Breast epithelium (tissue), 4 donors: ENCODE data around the gene NMBR. TPM values are rescaled to one million over a fixed set of nuclear protein-coding genes. Genes with fewer than 3 reads are reported as not detected.
"Not testable (repeated sequence)": the region's sequence is repeated elsewhere in the genome, so short reads cannot be mapped to it uniquely, and the experiment has no call there.

Source experiments
- DNase-seq, 2 donors: peaks; one replicate each; pipeline ENCODE4 v3.0.0-alpha.2; 2019; ENCODE audit warnings: low spot score in 2 of 2
- H3K27ac ChIP-seq, 2 donors: fragments of 200-600 bp; sonication (generic) in 1 of 2; one replicate each; pipeline ENCODE4 v1.5.1; 2016 to 2019; ENCODE audit warnings: mild to moderate bottlenecking in 1 of 2
- H3K27me3 ChIP-seq, 2 donors: fragments of 200-600 bp; sonication (generic) in 1 of 2; one replicate each; pipeline versions ENCODE4 v1.5.1 to v1.6.0; 2017 to 2019; ENCODE audit warnings: control low read depth in 1 of 2, mild to moderate bottlenecking in 1 of 2
- H3K36me3 ChIP-seq: fragments of 200-600 bp; one replicate; pipeline ENCODE4 v1.5.1; 2019
- H3K4me1 ChIP-seq, 2 donors: fragments of 200-600 bp; sonication (generic); one replicate each; pipeline ENCODE4 v1.5.1; 2016 to 2019; ENCODE audit warnings: control low read depth in 1 of 2
- H3K4me3 ChIP-seq, 3 donors: fragments of 200-600 bp; sonication (generic); 1 replicate in 2 of 3; 2 replicates in 1 of 3; pipeline ENCODE4 v1.5.1; 2016 to 2019; ENCODE audit warnings: mild to moderate bottlenecking in 3 of 3, moderate library complexity in 2 of 3
- H3K9me3 ChIP-seq, 2 donors: fragments of 200-600 bp; sonication (generic) in 1 of 2; one replicate each; pipeline ENCODE4 v1.5.1; 2016 to 2019; ENCODE audit warnings: control low read depth in 1 of 2
- POLR2A ChIP-seq: fragments of 450-650 bp; IDR thresholded peaks from one replicate; pipeline ENCODE4 v1.6.1; 2016; ENCODE audit warnings: antibody characterized with exemption, mild to moderate bottlenecking, moderate library complexity
- POLR2AphosphoS5 ChIP-seq, 3 donors: sonication (generic); formaldehyde crosslinking; IDR thresholded peaks; one replicate each; pipeline ENCODE4 v1.6.1; 2017; ENCODE audit warnings: antibody characterized with exemption in 3 of 3
- intact Hi-C: fragments of 100-400 bp; cut with DNase I; formaldehyde crosslinking; loops from one replicate; pipeline ENCODE4 v1.15.1; 2023; ENCODE audit warnings: low total_unique reads
- total RNA-seq, 3 donors: library from RNA; depleted of rRNA; stranded (reverse); fragments of >200 nt; gene quantifications; one replicate each; pipeline ENCODE4 v1.1.0, GENCODE V29; 2016
- TF ChIP-seq, protein P1 (sequence below), 3 donors: fragments of 450-650 bp; IDR thresholded peaks; one replicate each; pipeline ENCODE4 v1.5.1; 2016 to 2017; ENCODE audit warnings: antibody characterized with exemption in 3 of 3, mild to moderate bottlenecking in 3 of 3, moderate library complexity in 3 of 3

NMBR gene
- total RNA-seq, 3 donors from 2014 or later, result 0.29 TPM; not detected in 2

GRCh38 chr6:142045380-142046278 lies 101.3 kb downstream of the NMBR start:
- H3K27me3 ChIP-seq, result no peaks in the 10 kb centered on the region
- no peak overlapping the region for H3K27ac ChIP-seq
- H3K4me3 ChIP-seq, result no peak overlapping the region
- intact Hi-C loops, result no loop called here
- H3K9me3 ChIP-seq, result peaks cover 4 to 12% of the 10 kb centered on the region in 2 donors
- TF ChIP-seq, protein P1, sequence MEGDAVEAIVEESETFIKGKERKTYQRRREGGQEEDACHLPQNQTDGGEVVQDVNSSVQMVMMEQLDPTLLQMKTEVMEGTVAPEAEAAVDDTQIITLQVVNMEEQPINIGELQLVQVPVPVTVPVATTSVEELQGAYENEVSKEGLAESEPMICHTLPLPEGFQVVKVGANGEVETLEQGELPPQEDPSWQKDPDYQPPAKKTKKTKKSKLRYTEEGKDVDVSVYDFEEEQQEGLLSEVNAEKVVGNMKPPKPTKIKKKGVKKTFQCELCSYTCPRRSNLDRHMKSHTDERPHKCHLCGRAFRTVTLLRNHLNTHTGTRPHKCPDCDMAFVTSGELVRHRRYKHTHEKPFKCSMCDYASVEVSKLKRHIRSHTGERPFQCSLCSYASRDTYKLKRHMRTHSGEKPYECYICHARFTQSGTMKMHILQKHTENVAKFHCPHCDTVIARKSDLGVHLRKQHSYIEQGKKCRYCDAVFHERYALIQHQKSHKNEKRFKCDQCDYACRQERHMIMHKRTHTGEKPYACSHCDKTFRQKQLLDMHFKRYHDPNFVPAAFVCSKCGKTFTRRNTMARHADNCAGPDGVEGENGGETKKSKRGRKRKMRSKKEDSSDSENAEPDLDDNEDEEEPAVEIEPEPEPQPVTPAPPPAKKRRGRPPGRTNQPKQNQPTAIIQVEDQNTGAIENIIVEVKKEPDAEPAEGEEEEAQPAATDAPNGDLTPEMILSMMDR (IDR thresholded peaks at IDR 0.05), result no peak
- TF ChIP-seq POLR2AphosphoS5 (IDR thresholded peaks at IDR 0.05) (no peak), POLR2A (no peak)
- no peaks in the 10 kb centered on the region for H3K4me1 ChIP-seq
- H3K36me3 ChIP-seq, result no peaks in the 10 kb centered on the region
- DNase-seq, result no peak

DNA sequence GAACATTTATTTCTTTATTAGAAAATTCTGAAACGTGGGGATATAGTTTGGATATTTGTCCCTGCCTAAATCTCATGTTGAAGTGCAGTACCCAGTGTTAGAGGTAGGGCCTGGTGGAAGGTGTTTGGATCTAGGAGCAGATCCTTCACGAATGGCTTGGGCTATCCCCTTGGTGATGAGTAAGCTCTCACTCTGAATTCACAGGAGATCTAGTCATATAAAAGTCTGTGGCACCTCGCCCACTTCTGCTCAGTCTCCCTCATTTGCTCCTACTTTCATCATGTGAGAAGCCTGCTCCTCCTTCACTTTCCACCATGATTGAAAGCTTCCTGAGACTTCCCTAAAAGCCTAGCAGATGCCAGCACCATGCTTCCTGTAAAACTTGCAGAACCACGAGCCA lies 111.0 kb downstream of the NMBR start:
- Histone ChIP-seq H3K4me1 (no peaks in the 10 kb centered on the region), H3K27me3 (no peaks in the 10 kb centered on the region), H3K4me3 (no peak overlapping the region), H3K27ac (no peak overlapping the region), H3K9me3 (peaks cover 0 to 4% of the 10 kb centered on the region in 2 donors), H3K36me3 (no peaks in the 10 kb centered on the region)
- TF ChIP-seq, protein P1 (IDR thresholded peaks at IDR 0.05), result no peak
- TF ChIP-seq POLR2AphosphoS5 (IDR thresholded peaks at IDR 0.05) (no peak), POLR2A (no peak)
- intact Hi-C loops, result no loop called here
- DNase-seq, result no peak

DNA sequence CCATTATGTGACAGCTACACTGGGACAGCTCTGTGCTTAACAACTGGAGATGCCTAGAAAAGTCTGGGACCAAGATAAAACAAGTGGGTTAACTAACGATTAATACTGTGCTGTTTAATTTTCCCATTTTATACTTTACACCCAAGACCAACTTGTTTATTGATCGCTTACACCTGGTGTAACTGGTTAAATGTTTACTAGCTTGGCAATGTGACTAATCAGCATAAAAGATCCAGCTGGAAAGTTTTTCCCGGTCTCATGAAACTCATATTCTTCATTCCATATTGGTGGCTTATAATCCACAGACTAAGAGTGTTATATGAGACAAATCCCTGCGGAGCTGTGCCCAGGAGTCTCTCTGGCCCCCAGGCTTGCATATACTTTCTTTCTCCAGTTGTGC lies 115.9 kb downstream of the NMBR start:
- Histone ChIP-seq H3K9me3 (peaks cover 0 to 4% of the 10 kb centered on the region in 2 donors), H3K27ac (no peak overlapping the region), H3K4me1 (no peaks in the 10 kb centered on the region), H3K4me3 (no peak overlapping the region), H3K27me3 (no peaks in the 10 kb centered on the region), H3K36me3 (no peaks in the 10 kb centered on the region)
- no peak for DNase-seq
- TF ChIP-seq, protein P1 (IDR thresholded peaks at IDR 0.05), result no peak
- TF ChIP-seq POLR2A, result no peak
- intact Hi-C loops, result no loop called here

GRCh38 chr6:142030115-142030619 lies 116.8 kb downstream of the NMBR start:
- Histone ChIP-seq H3K9me3 (no peaks in the 10 kb centered on the region), H3K4me1 (no peaks in the 10 kb centered on the region), H3K36me3 (no peaks in the 10 kb centered on the region), H3K27ac (no peak overlapping the region), H3K27me3 (no peaks in the 10 kb centered on the region), H3K4me3 (no peak overlapping the region)
- DNase-seq, result no peak
- intact Hi-C loops, result no loop called here
- TF ChIP-seq POLR2AphosphoS5 (IDR thresholded peaks at IDR 0.05), result no peak
- no peak for TF ChIP-seq POLR2A
- TF ChIP-seq, protein P1 (IDR thresholded peaks at IDR 0.05), result no peak

GRCh38 chr6:142028527-142028926 lies 118.4 kb downstream of the NMBR start:
- Histone ChIP-seq H3K27ac (no peak overlapping the region), H3K9me3 (no peaks in the 10 kb centered on the region), H3K4me3 (no peak overlapping the region), H3K36me3 (no peaks in the 10 kb centered on the region), H3K27me3 (no peaks in the 10 kb centered on the region), H3K4me1 (no peaks in the 10 kb centered on the region)
- DNase-seq, result no peak
- TF ChIP-seq POLR2AphosphoS5 (IDR thresholded peaks at IDR 0.05) (no peak), POLR2A (no peak)
- TF ChIP-seq, protein P1 (IDR thresholded peaks at IDR 0.05), result no peak
- intact Hi-C loops, result no loop called here

DNA sequence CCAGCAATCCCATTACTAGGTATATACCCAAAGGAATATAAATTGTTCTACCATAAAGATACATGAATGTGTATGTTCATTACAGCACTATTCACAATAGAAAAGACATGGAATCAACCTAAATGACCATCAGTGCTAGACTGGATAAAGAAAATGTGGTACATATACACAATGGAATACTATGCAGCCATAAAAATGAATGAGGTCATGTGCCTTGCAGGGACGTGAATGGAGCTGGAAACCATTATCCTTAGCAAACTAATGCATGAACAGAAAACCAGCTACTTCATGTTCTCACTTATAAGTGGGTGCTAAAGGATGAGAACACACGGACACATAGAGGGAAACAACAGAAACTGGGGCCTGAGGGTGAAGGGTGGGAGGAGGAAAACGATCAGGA lies 119.1 kb downstream of the NMBR start:
- H3K9me3 ChIP-seq, H3K27ac ChIP-seq, H3K36me3 ChIP-seq, H3K27me3 ChIP-seq, H3K4me1 ChIP-seq, intact Hi-C loops, H3K4me3 ChIP-seq, DNase-seq: not testable (repeated sequence)
